ENCODE data around the gene SCNN1B. TPM values are rescaled to one million over a fixed set of nuclear protein-coding genes. Genes with fewer than 3 reads are reported as not detected.

Gene SCNN1B
- total and polyA plus RNA-seq, 8 donors: 0.47 to 2.3 (median 1.0) TPM

GRCh38 chr16:23408242-23408822, 106.2 kb downstream of the SCNN1B start:
- intact Hi-C loops (cut with DNase I): no loop called here
- Histone ChIP-seq H3K27ac (no peak overlapping the region), H3K4me3 (no peak overlapping the region), H3K36me3 (peaks cover 0 to 27% (median under 1%) of the 10 kb centered on the region in 3 donors), H3K9me3 (no peaks in the 10 kb centered on the region), H3K4me1 (peaks cover 0 to 6% (median 0%) of the 10 kb centered on the region in 3 donors), H3K27me3 (no peaks in the 10 kb centered on the region)
- TF ChIP-seq CTCF (IDR thresholded peaks at IDR 0.05): no peak
- DNase-seq (no peak), ATAC-seq (no peak), FAIRE-seq (no peak)
- 94 to 95% methylated on average over 10 to 17 of the region's 21 CpGs for WGBS, 2 donors

GRCh38 chr16:23408823-23409298, 106.8 kb downstream of the SCNN1B start:
- Histone ChIP-seq H3K9me3 (no peaks in the 10 kb centered on the region), H3K27ac (no peak overlapping the region), H3K27me3 (no peaks in the 10 kb centered on the region), H3K36me3 (peaks cover 0 to 27% (median 5%) of the 10 kb centered on the region in 3 donors), H3K4me1 (peaks cover 0 to 6% (median 0%) of the 10 kb centered on the region in 3 donors), H3K4me3 (no peak overlapping the region)
- DNase-seq: peak in 4 of 6 donors; percentile 54 to 69 (median 63)
- peak; percentile 96 to 98 (median 98) for ATAC-seq
- WGBS, 2 donors: 66 to 74% methylated on average over 7 of the region's 7 CpGs
- intact Hi-C loops (cut with DNase I): no loop called here
- no peak for FAIRE-seq
- no peak for TF ChIP-seq CTCF (IDR thresholded peaks at IDR 0.05)

DNA sequence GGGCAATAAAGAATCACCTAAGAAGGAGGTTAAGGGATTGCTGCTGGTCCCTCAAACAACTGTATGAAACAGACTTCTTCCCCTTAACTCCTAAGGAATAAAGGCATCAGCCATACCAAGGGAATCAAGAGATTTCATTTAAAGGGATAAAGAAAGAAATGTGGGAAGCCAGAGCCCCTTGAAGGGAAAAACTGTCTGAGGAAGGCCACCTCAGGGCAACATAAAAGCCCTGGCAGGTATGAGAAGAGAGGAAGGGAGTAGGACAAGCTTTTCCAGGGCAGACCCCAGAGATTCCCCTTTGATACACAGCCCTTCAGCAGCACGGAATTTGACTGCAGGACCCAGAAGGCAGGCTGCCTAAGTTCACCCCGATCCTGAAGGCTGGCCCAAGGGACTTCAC, 107.4 kb downstream of the SCNN1B start:
- WGBS, 2 donors: 93 to 97% methylated on average over 2 of the region's 2 CpGs
- Histone ChIP-seq H3K4me1 (peaks cover 0 to 6% (median 0%) of the 10 kb centered on the region in 3 donors), H3K27me3 (no peaks in the 10 kb centered on the region), H3K4me3 (no peak overlapping the region), H3K9me3 (no peaks in the 10 kb centered on the region), H3K36me3 (peaks cover 0 to 27% (median 7%) of the 10 kb centered on the region in 3 donors), H3K27ac (no peak overlapping the region)
- DNase-seq (no peak), FAIRE-seq (no peak), ATAC-seq (no peak)
- intact Hi-C loops (cut with DNase I): no loop called here
- no peak for TF ChIP-seq CTCF (IDR thresholded peaks at IDR 0.05)

- no peak overlapping the region for H3K4me3 ChIP-seq
- DNase-seq (no peak), ATAC-seq (no peak), FAIRE-seq (no peak)
- no peaks in the 10 kb centered on the region for H3K27me3 ChIP-seq
- 87 to 90% methylated on average over 4 of the region's 4 CpGs for WGBS, 2 donors
- peaks cover 0 to 6% (median 0%) of the 10 kb centered on the region in 3 donors for H3K4me1 ChIP-seq
- intact Hi-C loops (cut with DNase I): no loop called here
- TF ChIP-seq CTCF (IDR thresholded peaks at IDR 0.05): no peak
- H3K27ac ChIP-seq: no peak overlapping the region
- H3K9me3 ChIP-seq: no peaks in the 10 kb centered on the region
- H3K36me3 ChIP-seq: peaks cover 0 to 27% (median 7%) of the 10 kb centered on the region in 3 donors
These were observed 108.1 kb downstream of the SCNN1B start for GRCh38 chr16:23410176-23410575.

GRCh38 chr16:23414731-23415130, 112.6 kb downstream of the SCNN1B start:
- ATAC-seq (no peak), DNase-seq (no peak), FAIRE-seq (no peak)
- intact Hi-C loops (cut with DNase I): no loop called here
- peaks cover 0 to 33% (median 18%) of the 10 kb centered on the region in 3 donors for H3K36me3 ChIP-seq
- no peak overlapping the region for H3K4me3 ChIP-seq
- H3K27ac ChIP-seq: no peak overlapping the region
- WGBS, 2 donors: 91 to 94% methylated on average over 6 of the region's 6 CpGs
- no peaks in the 10 kb centered on the region for H3K4me1 ChIP-seq
- H3K9me3 ChIP-seq: no peaks in the 10 kb centered on the region
- no peak for TF ChIP-seq CTCF (IDR thresholded peaks at IDR 0.05)
- no peaks in the 10 kb centered on the region for H3K27me3 ChIP-seq

All from pancreas (tissue), 10 donors.